ENCODE results near the gene RGS12. TPM values are rescaled to one million over a fixed set of nuclear protein-coding genes. Genes with fewer than 3 reads are reported as not detected.

Gene RGS12
- total and polyA plus RNA-seq, 7 donors: 3.0 to 21.6 (median 15.7) TPM

DNA sequence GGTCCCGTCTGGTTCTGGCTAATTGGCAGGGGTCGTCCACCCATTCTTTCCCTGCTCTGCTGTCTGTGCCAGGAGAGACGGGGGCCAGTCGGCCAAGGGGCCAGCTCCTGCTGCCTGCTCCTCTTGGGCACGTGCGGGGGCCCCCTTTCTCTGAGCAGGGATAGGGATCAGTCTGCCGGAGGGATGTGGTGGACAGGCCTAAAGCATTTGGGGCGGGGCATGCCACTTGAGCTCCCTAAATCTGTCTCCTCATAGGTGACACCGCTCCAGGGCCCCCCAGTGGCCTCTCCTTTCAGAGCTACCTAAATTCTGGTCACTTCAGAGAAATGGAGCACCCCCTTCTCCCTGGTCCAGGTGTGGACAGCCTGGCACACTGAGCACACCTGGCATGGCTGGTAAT, 48.1 kb upstream of the RGS12 start:
- peaks cover 0 to 29% (median 23%) of the 10 kb centered on the region in 4 donors for H3K4me1 ChIP-seq
- TF ChIP-seq EP300 (IDR thresholded peaks at IDR 0.05): no peak
- no peak for TF ChIP-seq POLR2A (IDR thresholded peaks at IDR 0.05)
- TF ChIP-seq POLR2AphosphoS5 (IDR thresholded peaks at IDR 0.05): no peak
- TF ChIP-seq, protein P1, sequence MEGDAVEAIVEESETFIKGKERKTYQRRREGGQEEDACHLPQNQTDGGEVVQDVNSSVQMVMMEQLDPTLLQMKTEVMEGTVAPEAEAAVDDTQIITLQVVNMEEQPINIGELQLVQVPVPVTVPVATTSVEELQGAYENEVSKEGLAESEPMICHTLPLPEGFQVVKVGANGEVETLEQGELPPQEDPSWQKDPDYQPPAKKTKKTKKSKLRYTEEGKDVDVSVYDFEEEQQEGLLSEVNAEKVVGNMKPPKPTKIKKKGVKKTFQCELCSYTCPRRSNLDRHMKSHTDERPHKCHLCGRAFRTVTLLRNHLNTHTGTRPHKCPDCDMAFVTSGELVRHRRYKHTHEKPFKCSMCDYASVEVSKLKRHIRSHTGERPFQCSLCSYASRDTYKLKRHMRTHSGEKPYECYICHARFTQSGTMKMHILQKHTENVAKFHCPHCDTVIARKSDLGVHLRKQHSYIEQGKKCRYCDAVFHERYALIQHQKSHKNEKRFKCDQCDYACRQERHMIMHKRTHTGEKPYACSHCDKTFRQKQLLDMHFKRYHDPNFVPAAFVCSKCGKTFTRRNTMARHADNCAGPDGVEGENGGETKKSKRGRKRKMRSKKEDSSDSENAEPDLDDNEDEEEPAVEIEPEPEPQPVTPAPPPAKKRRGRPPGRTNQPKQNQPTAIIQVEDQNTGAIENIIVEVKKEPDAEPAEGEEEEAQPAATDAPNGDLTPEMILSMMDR (IDR thresholded peaks at IDR 0.05): no peak
- H3K27me3 ChIP-seq: no peaks in the 10 kb centered on the region
- no peak for DNase-seq
- no peak overlapping the region for H3K27ac ChIP-seq
- 90 to 92% methylated on average over 9 of the region's 9 CpGs for WGBS, 2 donors
- intact Hi-C loops (cut with DNase I): no loop called here
- peaks cover 4 to 10% (median 6%) of the 10 kb centered on the region in 4 donors for H3K36me3 ChIP-seq
- no peak overlapping the region for H3K4me3 ChIP-seq
- no peaks in the 10 kb centered on the region for H3K9me3 ChIP-seq

DNA sequence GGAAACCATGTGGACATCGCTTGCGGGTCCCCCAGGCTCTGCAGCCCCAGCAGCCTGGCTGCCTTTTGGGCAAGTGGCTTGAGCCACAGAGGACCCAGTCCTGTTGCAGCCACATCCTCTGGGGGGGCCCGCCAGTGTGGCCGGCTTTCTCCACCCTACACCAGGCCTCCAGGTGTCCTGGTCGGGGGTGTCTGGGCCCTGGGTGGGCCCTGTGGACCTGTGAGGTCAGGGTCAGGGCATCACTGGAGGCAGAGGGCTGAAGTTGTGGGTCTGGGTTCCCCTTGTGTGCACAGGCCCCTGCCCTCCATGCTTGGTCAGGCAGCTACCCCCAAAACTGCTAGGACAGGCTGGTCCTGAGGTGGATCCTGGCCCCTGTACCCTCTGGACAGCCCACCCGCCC, 47.1 kb upstream of the RGS12 start:
- peaks cover 0 to under 1% (median 0%) of the 10 kb centered on the region in 4 donors for H3K36me3 ChIP-seq
- H3K9me3 ChIP-seq: no peaks in the 10 kb centered on the region
- no peak overlapping the region for H3K4me3 ChIP-seq
- WGBS, 2 donors: 89 to 90% methylated on average over 6 of the region's 6 CpGs
- no peaks in the 10 kb centered on the region for H3K27me3 ChIP-seq
- TF ChIP-seq POLR2A (IDR thresholded peaks at IDR 0.05) (no peak), POLR2AphosphoS5 (IDR thresholded peaks at IDR 0.05) (no peak), EP300 (IDR thresholded peaks at IDR 0.05) (no peak)
- TF ChIP-seq, protein P1 (IDR thresholded peaks at IDR 0.05): no peak
- H3K27ac ChIP-seq: no peak overlapping the region
- intact Hi-C loops (cut with DNase I): no loop called here
- no peak for DNase-seq
- H3K4me1 ChIP-seq: peaks cover 0 to 27% (median 20%) of the 10 kb centered on the region in 4 donors

- WGBS, 2 donors: 69 to 81% methylated on average over 16 of the region's 16 CpGs
- H3K9me3 ChIP-seq: no peaks in the 10 kb centered on the region
Observed at GRCh38 chr4:3246458-3247398, 46.1 kb upstream of the RGS12 start.

DNA sequence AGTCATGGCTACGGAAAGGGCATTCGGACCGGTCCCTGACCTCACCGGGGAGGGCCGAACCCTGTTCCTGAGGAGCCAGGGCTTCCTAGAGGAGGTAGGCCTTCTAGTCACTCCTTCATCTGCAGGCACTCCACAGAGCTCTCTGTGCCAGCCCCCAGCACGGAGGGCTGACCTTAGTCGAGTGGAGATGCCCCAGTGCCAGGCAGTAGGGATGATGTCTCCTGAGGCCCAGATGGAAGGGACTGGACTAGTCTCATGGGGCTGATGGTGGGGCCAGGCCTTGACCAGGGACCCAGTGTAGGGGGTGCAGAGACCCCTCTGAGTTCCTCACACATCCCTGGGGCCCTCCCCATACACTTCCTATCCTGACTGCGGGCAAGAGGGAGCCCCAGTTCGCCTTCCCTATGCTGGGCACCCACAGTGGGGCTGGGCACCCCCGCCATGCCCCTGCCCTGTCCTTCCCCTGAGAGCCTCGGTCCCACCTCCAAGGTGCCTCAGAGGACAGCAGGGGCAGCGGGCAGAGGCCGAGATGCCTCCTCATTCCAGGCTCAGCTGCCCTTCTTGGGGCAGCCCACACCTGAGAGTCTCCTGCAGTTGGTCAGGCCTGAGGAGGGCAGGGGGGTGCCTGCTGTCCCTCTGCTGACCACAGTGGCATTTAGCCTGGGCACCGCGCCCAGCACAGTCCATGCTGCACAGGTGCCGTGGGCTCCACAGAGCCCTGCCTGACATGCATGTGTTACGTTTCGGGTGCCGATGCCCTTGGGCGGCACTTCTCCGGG, 45.2 kb upstream of the RGS12 start:
- Histone ChIP-seq H3K9me3 (no peaks in the 10 kb centered on the region), H3K4me3 (no peak overlapping the region), H3K27me3 (no peaks in the 10 kb centered on the region), H3K4me1 (peaks cover 0 to 8% (median 4%) of the 10 kb centered on the region in 4 donors), H3K27ac (no peak overlapping the region), H3K36me3 (no peaks in the 10 kb centered on the region)
- intact Hi-C loops (cut with DNase I): no loop called here
- DNase-seq: no peak
- 95% methylated on average over 21 of the region's 21 CpGs for WGBS, 2 donors
- TF ChIP-seq EP300 (IDR thresholded peaks at IDR 0.05) (no peak), POLR2A (IDR thresholded peaks at IDR 0.05) (no peak), POLR2AphosphoS5 (IDR thresholded peaks at IDR 0.05) (no peak)
- TF ChIP-seq, protein P1 (IDR thresholded peaks at IDR 0.05): no peak

More at GRCh38 chr4:3246458-3247398, 46.1 kb upstream of the RGS12 start:
- Histone ChIP-seq H3K27ac (no peak overlapping the region), H3K27me3 (no peaks in the 10 kb centered on the region), H3K4me3 (no peak overlapping the region), H3K36me3 (no peaks in the 10 kb centered on the region), H3K4me1 (peaks cover 0 to 17% (median 11%) of the 10 kb centered on the region in 4 donors)
- TF ChIP-seq, protein P1 (IDR thresholded peaks at IDR 0.05): no peak
- TF ChIP-seq POLR2AphosphoS5 (IDR thresholded peaks at IDR 0.05): no peak
- no peak for TF ChIP-seq EP300 (IDR thresholded peaks at IDR 0.05)
- no peak for TF ChIP-seq POLR2A (IDR thresholded peaks at IDR 0.05)
- intact Hi-C loops (cut with DNase I): no loop called here
- DNase-seq: no peak

All from sigmoid colon (tissue), 7 donors.